GM12891 (cell line): ENCODE data around the gene TGFBRAP1.

ENCODE experiments used
- DNase-seq: peaks from one replicate; pipeline ENCODE4 v3.0.0; 2011; ENCODE audit warnings: low spot score; ENCODE audit not compliant: insufficient read length
- FAIRE-seq: peaks from 2 replicates; lab custom pipeline; 2011; peaks lifted over from hg19 to GRCh38; lab: Jason Lieb, UNC
- PAX5 ChIP-seq: IDR thresholded peaks from 2 replicates; pipeline ENCODE4 v1.6.1; 2011; ENCODE audit warnings: low read length, moderate library complexity, mild to moderate bottlenecking; ENCODE audit not compliant: insufficient read depth, severe bottlenecking
- POLR2A ChIP-seq: IDR thresholded peaks from 2 replicates; pipeline ENCODE4 v1.6.1; 2011; ENCODE audit warnings: low read depth, low read length, control low read depth
- POLR2AphosphoS5 ChIP-seq: IDR thresholded peaks from 2 replicates; pipeline ENCODE4 v1.6.1; 2011; ENCODE audit warnings: low read depth, low read length, control low read depth
- POU2F2 ChIP-seq: IDR thresholded peaks from 2 replicates; pipeline ENCODE4 v1.6.1; 2011; ENCODE audit warnings: low read depth, mild to moderate bottlenecking, control low read depth, low read length, moderate library complexity
- SPI1 ChIP-seq: IDR thresholded peaks from 2 replicates; pipeline ENCODE4 v1.6.1; 2011; ENCODE audit warnings: low read depth, low read length, control low read depth
- TAF1 ChIP-seq: IDR thresholded peaks from 2 replicates; pipeline ENCODE4 v1.6.1; 2011; ENCODE audit warnings: low read depth, low read length, control low read depth

TGFBRAP1 gene

DNA sequence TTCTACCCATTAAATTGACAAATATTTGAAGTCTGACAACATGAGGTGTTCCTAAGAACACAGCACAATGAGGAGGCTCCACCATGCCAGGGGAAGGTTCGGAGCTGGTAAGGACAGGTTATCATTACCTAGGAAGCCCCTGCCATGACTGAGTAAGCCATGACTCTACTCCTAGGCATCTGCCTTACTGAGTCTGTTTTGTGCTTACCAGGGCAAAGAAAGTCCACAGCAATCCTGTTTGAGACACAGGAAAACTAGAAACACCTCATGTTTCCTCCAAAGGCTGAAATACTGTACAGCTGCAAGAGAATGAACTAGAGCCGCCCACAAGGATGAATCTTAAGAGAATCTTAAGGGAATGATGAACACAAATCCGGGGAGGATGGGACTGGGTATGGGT, 11.6 kb downstream of the TGFBRAP1 start:
- FAIRE-seq, result no peak
- no peak for TF ChIP-seq PAX5
- TF ChIP-seq POU2F2, result no peak
- TF ChIP-seq POLR2AphosphoS5, result no peak
- no peak for TF ChIP-seq TAF1
- TF ChIP-seq POLR2A, result no peak
- no peak for TF ChIP-seq SPI1
- DNase-seq, result no peak

GRCh38 chr2:105315314-105315713, 14.2 kb downstream of the TGFBRAP1 start:
- TF ChIP-seq POLR2A (no peak), SPI1 (no peak), PAX5 (no peak), POU2F2 (no peak)
- no peak for FAIRE-seq
- no peak for DNase-seq

DNA sequence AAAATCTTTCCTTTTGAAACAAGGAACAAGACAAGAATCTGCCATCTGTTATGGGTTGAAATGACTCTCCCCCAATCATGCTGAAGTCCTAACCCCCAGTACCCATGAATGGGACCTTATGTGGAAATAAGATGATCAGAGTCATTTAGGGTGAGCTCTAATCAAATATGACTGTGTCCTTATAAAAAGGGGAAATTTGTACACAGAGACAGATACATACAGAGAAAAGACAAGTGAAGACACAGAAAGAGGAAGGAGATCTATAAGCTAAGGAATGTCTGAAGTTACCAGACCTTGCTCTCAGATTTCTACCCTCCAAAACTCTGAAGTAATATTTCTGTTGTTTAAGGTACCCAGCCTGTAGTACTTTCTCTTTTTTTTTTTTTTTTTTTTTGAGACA, 15.7 kb downstream of the TGFBRAP1 start:
- no peak for FAIRE-seq
- TF ChIP-seq PAX5 (no peak), TAF1 (no peak), POU2F2 (no peak), SPI1 (no peak), POLR2AphosphoS5 (no peak), POLR2A (no peak)
- DNase-seq, result no peak

- FAIRE-seq, result no peak
- TF ChIP-seq POLR2AphosphoS5, result no peak
- TF ChIP-seq SPI1, result peak; percentile 73
Measured at GRCh38 chr2:105309147-105309545, 20.4 kb downstream of the TGFBRAP1 start.

DNA sequence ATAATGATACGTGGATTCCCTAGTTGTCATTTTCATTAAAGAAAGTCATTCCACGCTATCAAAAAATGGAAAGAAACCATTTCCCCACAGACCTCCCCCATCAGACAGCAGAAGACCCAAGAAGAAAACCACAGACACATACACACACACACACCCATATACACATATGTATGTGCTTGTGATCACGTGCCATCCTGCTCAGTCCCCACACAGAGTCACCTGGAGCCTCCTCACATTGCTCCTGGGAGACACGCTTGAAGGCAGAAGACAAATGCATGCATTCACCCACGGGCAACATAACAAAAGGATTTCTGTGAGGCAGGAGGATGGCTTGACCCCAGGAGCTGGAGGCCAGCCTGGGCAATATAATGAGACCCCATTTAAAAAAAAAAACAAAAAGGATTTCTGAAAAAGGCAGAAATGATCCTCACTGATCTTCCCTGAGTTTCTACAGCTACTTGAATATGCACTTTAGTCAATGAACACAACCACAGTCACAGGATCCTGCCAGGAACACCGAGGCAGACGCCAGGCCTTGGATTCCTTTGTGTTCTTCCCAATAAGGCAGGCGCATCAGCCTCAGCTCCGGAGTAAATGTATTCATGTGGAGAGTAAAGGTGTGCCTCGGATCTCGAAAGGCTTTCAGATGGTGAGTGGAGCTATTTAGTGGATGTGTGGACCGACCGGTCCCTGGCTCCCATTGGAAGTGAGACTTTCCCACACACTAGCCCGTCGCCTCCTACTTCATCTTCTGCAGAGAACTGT, 21.0 kb downstream of the TGFBRAP1 start:
- FAIRE-seq, result no peak
- no peak for TF ChIP-seq POLR2A
- TF ChIP-seq TAF1, result no peak
- no peak for TF ChIP-seq POLR2AphosphoS5
- no peak for TF ChIP-seq POU2F2
- TF ChIP-seq SPI1, result no peak
- no peak for TF ChIP-seq PAX5
- no peak for DNase-seq

More at GRCh38 chr2:105309147-105309545, 20.4 kb downstream of the TGFBRAP1 start:
- DNase-seq, result no peak

- FAIRE-seq (no peak), DNase-seq (no peak)
- TF ChIP-seq SPI1 (no peak), POU2F2 (no peak), POLR2AphosphoS5 (no peak), PAX5 (no peak), POLR2A (no peak), TAF1 (no peak)
Measured at GRCh38 chr2:105307962-105308361, 21.6 kb downstream of the TGFBRAP1 start.

GRCh38 chr2:105307550-105307949, 22.0 kb downstream of the TGFBRAP1 start:
- TF ChIP-seq PAX5 (no peak), POLR2AphosphoS5 (no peak), TAF1 (no peak), POLR2A (no peak)
- FAIRE-seq, result no peak
- DNase-seq, result no peak

DNA sequence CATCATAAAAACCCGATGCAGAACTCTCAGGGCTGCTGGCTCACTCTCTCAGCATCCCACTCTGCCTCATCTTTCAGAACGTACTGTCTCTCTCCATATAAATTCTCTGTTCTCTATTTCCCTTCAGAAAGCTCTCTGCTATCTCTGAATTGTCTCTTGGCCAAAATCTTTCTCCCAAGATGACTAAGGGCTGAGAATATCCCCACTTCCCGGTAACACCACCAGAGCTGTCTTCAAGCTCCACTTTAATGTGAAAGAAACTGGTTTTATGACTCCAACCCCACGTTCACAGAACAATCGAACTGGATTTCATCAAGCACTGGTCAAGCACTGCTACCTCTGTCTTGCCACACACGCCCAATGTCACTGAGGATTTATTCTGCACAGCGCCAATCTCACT, 22.4 kb downstream of the TGFBRAP1 start:
- TF ChIP-seq POLR2A (no peak), SPI1 (no peak), POLR2AphosphoS5 (no peak), PAX5 (no peak), POU2F2 (no peak)
- FAIRE-seq (no peak), DNase-seq (no peak)

- TF ChIP-seq PAX5, result no peak
- no peak for TF ChIP-seq TAF1
- no peak for TF ChIP-seq POLR2A
- no peak for TF ChIP-seq POU2F2
- no peak for TF ChIP-seq SPI1
- TF ChIP-seq POLR2AphosphoS5, result no peak
- DNase-seq, result no peak
- no peak for FAIRE-seq
Measured at GRCh38 chr2:105301646-105302045, 27.9 kb downstream of the TGFBRAP1 start.

DNA sequence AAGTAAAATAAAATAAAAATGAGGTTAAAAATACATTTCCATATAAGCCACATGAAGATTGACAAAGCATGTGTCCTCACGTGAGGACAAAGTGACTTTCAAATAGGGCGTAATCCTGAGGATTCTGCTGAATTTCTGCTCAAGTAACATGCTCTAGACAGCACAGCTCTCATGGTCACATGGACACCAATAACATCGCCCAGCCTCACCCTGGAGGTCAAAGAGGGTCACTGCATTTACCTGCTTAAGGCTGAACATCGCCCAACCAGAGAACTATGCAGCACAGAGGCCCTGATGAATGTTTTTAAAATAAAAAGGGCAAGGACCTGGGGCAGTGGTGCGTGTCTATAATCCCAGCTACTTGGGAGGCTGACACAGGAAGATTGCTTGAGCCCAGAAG, 30.2 kb downstream of the TGFBRAP1 start:
- no peak for DNase-seq
- no peak for TF ChIP-seq POLR2A
- TF ChIP-seq POU2F2, result no peak
- TF ChIP-seq PAX5, result no peak
- TF ChIP-seq SPI1, result no peak
- no peak for TF ChIP-seq TAF1
- no peak for FAIRE-seq
